ENCODE measurements around the gene MEF2D.

Gene MEF2D

DNA sequence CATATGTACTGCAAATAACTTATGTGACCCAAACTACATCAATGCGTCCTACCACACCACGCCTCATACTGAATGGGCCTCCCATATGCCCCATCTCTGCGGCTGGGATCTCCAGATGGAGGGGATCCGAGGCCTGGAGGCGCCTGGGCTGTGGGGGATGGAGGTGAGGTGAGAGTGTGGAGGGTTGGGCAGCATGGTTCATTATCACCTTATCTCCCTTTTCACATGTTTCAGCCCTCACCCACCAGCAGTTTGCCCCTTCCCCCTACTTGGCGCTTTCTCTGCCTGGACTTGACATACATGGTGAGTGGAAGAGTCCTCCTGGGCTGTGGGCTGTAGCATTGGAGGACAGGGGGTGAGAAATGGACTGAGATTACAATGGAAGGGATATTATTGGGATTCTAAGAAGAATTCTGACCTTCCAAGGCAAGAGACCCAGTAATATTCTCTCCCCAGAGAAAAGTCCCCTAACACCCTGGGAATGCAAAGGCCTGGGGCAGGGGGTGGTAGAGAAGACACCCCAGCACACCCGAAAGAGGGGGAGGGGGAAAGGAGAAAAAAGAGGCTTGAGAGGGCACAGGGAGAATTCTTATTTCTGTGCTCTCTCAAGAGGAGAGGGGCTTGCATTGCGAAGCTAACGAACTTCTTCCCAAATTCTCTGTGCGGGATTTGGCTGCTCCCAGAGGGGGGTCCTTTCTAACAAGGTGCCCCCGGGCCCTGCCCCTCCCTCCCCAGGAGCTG, 61.4 kb downstream of the MEF2D start:
- peaks cover 88% of the 10 kb centered on the region for H3K27me3 ChIP-seq (ENCODE audit: insufficient read depth, poor library complexity, severe bottlenecking)
- TF ChIP-seq SPI1 (IDR thresholded peaks at IDR 0.05; ENCODE audit: borderline replicate concordance, low read depth) (no peak), POLR2AphosphoS5 (IDR thresholded peaks at IDR 0.05; ENCODE audit: low read depth) (no peak), GABPA (IDR thresholded peaks at IDR 0.05; ENCODE audit: low read depth) (no peak)
- TF ChIP-seq, protein P1, sequence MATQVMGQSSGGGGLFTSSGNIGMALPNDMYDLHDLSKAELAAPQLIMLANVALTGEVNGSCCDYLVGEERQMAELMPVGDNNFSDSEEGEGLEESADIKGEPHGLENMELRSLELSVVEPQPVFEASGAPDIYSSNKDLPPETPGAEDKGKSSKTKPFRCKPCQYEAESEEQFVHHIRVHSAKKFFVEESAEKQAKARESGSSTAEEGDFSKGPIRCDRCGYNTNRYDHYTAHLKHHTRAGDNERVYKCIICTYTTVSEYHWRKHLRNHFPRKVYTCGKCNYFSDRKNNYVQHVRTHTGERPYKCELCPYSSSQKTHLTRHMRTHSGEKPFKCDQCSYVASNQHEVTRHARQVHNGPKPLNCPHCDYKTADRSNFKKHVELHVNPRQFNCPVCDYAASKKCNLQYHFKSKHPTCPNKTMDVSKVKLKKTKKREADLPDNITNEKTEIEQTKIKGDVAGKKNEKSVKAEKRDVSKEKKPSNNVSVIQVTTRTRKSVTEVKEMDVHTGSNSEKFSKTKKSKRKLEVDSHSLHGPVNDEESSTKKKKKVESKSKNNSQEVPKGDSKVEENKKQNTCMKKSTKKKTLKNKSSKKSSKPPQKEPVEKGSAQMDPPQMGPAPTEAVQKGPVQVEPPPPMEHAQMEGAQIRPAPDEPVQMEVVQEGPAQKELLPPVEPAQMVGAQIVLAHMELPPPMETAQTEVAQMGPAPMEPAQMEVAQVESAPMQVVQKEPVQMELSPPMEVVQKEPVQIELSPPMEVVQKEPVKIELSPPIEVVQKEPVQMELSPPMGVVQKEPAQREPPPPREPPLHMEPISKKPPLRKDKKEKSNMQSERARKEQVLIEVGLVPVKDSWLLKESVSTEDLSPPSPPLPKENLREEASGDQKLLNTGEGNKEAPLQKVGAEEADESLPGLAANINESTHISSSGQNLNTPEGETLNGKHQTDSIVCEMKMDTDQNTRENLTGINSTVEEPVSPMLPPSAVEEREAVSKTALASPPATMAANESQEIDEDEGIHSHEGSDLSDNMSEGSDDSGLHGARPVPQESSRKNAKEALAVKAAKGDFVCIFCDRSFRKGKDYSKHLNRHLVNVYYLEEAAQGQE (IDR thresholded peaks at IDR 0.05; ENCODE audit: insufficient replicate concordance, low read depth): no peak
- TF ChIP-seq, protein P2, sequence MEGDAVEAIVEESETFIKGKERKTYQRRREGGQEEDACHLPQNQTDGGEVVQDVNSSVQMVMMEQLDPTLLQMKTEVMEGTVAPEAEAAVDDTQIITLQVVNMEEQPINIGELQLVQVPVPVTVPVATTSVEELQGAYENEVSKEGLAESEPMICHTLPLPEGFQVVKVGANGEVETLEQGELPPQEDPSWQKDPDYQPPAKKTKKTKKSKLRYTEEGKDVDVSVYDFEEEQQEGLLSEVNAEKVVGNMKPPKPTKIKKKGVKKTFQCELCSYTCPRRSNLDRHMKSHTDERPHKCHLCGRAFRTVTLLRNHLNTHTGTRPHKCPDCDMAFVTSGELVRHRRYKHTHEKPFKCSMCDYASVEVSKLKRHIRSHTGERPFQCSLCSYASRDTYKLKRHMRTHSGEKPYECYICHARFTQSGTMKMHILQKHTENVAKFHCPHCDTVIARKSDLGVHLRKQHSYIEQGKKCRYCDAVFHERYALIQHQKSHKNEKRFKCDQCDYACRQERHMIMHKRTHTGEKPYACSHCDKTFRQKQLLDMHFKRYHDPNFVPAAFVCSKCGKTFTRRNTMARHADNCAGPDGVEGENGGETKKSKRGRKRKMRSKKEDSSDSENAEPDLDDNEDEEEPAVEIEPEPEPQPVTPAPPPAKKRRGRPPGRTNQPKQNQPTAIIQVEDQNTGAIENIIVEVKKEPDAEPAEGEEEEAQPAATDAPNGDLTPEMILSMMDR (IDR thresholded peaks at IDR 0.05; ENCODE audit: insufficient read depth, low read length): no peak
- H3K27ac ChIP-seq (replicated peaks): no peak overlapping the region
- no peak for DNase-seq (ENCODE audit: low read depth in 1 of 2, low spot score in 1 of 2)
- H3K4me3 ChIP-seq (replicated peaks; ENCODE audit: insufficient read depth, low read length): no peak overlapping the region

DNA sequence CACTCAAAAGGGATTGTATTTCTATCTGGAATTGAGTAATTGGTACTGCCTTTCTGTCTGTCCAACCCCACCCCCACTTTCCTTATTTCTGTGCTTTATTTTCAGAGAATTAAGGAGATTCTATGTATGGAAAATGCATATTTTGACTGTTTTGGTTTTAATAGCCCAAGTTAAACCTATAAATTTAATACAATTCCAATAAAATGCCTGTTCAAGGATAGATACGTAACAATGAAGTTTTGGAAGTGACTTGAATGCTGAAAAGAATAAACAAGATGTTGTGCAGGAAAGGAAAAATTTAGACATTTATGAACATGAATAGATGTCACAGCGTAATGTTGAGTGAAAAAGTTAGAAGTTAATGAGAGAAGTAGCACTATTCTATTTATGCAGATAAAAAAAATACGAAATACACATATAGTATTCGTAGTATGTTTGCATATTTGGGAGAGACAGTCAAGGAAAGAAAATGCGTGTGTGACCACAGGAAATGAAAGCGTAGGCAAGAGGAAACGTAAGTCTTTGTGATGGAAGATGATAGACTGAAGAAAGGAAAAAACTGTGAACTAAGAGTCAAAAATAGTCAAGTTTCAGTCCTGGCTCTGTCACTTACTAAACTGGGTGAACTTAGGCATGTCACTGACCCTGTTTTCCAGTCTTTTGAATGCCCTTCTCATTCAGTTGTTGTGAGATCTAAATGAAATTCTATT, 62.1 kb downstream of the MEF2D start:
- Histone ChIP-seq H3K27ac (replicated peaks) (no peak overlapping the region), H3K4me3 (replicated peaks; ENCODE audit: insufficient read depth, low read length) (no peak overlapping the region), H3K27me3 (ENCODE audit: insufficient read depth, poor library complexity, severe bottlenecking) (peaks cover 94% of the 10 kb centered on the region)
- no peak for DNase-seq (ENCODE audit: low read depth in 1 of 2, low spot score in 1 of 2)
- TF ChIP-seq POLR2AphosphoS5 (IDR thresholded peaks at IDR 0.05; ENCODE audit: low read depth) (no peak), SPI1 (IDR thresholded peaks at IDR 0.05; ENCODE audit: borderline replicate concordance, low read depth) (no peak), GABPA (IDR thresholded peaks at IDR 0.05; ENCODE audit: low read depth) (no peak)
- TF ChIP-seq, protein P1 (IDR thresholded peaks at IDR 0.05; ENCODE audit: insufficient replicate concordance, low read depth): no peak
- TF ChIP-seq, protein P2 (IDR thresholded peaks at IDR 0.05; ENCODE audit: insufficient read depth, low read length): no peak

DNA sequence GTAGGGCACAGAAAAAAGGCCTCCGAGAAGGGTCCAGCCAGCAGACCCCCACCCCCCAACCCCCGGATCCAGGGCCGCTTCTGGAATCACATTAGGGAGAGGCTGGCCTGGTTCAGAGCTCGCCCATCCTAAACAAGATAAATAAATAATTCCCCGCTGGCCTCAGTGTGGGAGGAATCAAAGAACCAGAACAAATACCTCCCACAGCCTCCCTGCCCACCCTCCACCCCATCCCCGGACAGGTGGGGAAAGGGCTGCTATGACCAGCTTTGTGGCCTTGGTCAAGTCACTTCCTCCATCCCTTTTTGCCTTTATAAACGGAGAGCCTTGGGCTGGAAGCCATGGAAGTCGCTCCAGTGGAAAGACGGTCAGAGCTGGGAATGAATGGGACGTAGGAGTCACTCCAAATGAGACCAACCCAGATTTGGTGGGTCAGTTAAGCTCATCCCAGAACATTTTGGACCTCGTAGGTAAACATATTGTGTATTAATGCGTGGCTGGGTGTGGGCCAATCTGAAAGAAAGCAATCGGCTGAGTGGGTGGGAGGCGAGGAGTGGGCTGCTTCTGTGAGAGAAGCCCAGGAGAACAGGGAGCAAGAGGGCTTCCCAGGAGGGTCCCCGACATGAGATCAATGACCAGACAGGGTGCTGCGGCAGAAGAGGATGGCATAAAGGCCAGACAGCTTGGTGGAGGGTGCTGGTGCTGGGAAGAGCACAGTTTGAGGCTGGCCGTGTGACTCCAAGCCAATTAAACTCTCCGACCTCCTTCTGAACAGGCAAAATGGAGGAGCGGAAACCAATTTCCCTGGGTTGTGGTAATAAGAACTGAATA, 63.3 kb downstream of the MEF2D start:
- TF ChIP-seq POLR2AphosphoS5 (IDR thresholded peaks at IDR 0.05; ENCODE audit: low read depth) (no peak), GABPA (IDR thresholded peaks at IDR 0.05; ENCODE audit: low read depth) (no peak), SPI1 (IDR thresholded peaks at IDR 0.05; ENCODE audit: borderline replicate concordance, low read depth) (no peak)
- TF ChIP-seq, protein P1 (IDR thresholded peaks at IDR 0.05; ENCODE audit: insufficient replicate concordance, low read depth): no peak
- TF ChIP-seq, protein P2 (IDR thresholded peaks at IDR 0.05; ENCODE audit: insufficient read depth, low read length): no peak
- DNase-seq (ENCODE audit: low read depth in 1 of 2, low spot score in 1 of 2): no peak
- Histone ChIP-seq H3K4me3 (replicated peaks; ENCODE audit: insufficient read depth, low read length) (no peak overlapping the region), H3K27me3 (ENCODE audit: insufficient read depth, poor library complexity, severe bottlenecking) (peaks cover 94% of the 10 kb centered on the region), H3K27ac (replicated peaks) (no peak overlapping the region)

All from HL-60 (cell line).